ENCODE data around the gene UNC13C. TPM values are rescaled to one million over a fixed set of nuclear protein-coding genes. Genes with fewer than 3 reads are reported as not detected.

UNC13C gene
- polyA plus RNA-seq, 1 donor: 11.3 TPM

DNA sequence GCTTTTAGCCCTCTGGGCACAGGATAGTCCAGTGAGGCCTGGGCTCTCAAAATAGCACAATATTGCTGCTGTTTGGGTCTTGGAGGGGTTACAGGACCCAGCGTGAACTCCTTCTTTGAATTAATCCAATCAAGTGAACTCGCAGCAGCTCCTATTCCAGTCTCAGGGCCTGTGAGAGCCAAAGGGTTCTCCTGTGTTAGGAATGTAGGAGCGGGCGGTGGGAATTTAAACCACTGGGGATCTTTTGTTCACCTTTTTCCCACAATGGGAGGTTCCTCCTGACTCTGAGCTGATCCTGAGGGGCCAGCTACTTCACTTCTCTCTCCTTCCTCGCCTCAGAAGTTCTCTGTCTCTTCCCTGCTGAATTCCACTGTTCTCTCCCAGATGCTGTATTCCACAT, 504.0 kb downstream of the UNC13C start:
- DNase-seq: no peak

DNA sequence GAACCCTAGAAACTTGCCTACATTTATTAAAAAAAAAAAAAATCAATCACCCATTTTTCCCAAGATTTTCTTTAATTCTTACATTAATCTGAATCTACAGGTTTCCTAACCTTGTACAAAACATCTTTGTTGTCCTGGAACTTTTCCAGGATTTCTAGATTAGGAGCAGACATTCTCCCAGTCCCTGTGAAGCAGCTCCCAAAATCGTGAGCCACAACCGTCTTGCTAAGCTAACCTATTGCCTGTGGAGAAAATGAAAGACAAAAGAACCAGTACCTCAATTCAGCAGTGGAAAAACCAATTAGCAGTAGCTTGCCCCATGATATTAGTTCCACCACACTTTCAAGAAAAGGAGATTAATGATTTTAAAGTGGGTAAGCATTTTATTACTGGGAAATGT, 522.1 kb downstream of the UNC13C start:
- no peak for DNase-seq

DNA sequence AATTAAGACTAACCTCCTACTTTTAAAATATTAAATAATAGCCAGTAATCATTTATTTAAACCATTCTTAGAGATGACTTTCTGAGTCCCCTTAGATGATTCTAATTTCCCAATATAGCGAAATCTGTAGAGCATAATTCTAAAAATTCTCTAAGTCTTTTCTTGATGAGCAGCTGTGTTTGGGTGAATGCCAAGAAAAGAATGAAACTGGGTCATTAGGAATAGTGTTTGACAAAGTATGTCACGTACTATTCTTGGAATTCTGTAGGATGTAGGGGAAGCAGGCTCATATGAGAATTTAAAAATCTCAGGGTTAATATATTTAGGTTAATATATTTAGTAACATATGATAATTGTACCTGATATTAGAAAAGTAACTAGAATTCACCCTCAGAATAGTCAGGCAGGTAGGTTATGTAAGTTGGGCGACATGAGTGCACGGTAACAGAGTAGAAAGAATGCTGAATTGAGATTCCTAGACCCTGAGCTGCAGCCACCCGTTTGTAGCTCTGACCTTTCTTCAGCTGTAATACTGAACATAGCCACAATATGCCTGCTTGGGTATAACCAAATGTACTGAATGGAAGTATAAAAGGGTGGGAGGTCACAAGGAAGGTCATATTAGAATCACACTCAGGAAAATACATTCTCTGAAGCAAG, 524.3 kb downstream of the UNC13C start:
- DNase-seq: no peak

DNA sequence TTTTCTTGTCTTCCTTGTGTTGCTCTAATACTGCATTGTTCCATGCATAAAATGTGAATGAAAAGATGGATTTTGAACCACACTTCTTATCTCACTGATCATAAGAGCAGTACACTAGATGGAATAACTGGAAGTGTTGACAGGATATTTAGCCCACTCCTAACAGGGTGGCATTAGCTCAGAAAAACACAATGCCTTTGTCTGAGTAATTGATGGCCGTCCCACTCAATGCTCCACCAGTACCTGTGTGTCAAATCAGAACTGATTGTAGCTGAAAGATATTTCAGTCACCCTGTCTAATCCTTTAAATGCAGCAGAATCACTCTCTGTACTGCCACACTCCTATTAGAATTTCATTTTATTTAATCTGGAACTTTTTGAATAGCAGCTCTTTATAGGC, 526.5 kb downstream of the UNC13C start:
- no peak for DNase-seq

DNA sequence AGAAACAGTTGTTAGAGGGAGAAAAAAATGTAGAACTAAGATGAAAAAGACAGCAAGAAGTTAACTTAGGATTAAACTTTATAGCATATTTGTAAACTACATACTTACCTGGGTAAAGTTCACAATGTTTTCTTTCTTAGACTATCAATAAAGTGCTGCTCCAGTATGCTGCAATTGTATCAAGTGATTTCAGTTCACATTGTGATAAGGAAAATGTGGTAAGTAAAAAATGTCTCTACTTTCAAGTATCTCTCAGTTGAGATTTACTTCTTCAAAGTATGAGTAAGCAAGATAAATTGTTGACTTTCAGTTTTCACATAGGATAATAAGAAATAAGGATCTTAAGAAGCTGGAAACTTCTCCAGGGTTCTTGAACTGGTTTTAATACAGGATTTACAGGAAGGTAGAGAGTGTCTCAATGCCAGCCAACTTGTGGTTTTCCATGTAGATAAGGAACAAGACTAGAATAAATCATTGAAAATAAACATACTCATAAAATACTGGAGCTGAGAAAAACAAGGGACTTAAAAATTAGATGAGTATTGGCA, 528.8 kb downstream of the UNC13C start:
- no peak for DNase-seq

DNA sequence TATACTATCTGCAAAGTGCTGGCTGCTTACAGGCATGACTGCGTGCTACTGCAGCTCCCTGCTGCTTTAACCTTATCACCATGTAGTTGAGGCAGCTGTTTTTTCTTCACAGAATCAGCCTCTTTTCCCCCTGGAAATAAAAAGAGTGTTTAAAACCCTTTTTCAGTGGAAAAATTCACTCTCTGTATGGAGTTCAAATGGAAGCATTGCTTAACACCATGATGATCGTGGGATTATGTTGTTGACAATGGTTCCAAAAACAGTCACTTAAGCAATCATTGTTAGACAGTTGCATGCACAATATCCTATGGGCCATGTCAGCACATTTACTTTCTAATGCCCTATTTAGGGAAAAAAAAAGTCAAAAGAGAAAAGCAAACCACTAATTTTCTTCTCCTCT, 536.4 kb downstream of the UNC13C start:
- no peak for DNase-seq

DNA sequence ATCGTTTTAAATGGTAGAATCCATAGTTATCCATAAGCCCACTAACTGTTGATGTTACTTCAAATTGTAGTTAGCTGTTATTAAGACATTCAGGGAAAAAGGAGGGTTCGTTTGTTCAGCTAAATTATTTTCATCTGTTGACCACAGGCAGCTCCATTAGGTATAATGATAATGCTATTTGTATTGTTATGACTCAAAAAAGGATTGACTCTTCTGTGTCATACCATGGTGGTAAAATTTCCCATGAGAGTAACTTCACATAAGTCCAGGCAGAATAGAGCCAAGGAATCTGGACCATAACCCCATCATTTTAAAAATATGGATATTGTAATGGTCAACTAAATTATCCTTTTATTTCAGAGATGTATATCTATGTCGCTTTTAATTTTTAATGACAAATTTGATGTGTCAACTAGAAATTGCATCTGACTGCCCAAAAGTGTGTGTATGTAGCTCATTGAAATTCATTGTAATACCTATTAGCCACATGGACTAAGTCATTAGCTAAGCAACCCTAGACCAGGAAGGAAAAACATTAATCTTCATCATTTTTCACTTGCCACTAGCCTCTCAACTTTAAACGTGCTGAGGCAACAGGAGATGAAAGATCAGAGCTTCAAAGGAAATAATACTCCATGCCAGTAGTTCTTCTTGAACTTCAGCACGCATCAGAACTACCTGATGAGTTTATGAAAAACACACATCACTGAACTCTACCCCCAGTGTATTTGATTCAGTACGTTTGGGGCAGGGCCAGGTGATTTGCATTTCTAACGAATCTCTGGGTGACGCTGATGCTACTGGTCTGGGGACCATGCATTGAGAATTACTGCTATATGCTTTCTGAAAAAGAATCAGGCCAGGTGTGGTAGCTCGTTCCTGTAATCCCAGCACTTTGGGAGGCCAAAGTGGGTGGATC, 537.7 kb downstream of the UNC13C start:
- DNase-seq: no peak

DNA sequence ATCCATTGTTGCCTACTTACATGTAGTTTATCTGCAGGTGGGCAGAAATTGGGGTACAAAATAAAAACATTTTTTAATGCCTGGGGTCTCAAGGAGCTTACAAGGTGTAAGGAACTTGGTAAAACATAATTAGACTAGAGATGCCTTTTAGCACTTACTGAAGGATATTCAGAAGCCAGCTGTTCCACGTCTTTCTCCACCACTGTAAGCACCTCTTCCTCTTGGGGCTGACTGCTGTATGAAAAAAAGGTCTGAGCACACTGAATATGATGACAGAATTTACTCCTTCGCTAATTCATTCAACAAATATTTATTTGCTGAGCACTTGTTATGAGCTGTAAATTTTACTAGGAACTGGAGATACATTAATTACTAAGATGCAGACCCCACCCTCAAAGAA, 539.1 kb downstream of the UNC13C start:
- DNase-seq: no peak

DNA sequence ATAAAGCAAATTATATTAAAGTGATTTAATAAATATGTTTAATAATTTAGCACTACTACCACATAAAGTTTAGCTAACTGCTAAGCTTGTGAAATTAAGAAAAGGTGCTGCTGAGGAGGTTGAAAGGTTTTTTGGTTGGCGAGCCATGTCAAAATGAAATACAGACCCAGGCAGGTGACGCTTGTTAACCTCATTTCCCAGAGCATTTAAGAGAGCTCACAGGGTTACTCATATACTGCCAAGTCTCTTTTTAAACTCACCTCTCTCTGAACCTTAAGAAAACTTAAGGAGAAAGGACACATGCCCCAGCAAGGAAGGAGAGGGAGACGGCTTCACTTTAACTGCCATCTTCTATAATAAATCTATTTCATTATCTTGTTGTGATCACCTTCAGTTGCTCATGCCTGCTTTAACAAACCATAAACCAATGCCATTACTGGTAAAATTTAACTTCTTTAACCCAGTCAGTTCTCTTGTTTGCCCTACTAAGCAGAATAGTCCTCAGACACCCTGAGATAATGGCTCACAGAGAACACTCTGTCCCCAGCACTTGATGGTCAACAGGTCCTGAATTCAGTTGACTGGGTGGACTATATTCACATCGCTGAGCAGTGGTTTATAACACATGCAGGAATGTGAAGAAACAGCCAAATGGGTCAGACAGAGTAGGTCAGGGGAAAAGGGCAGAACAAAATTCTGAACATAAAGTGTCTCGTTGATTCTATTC, 540.1 kb downstream of the UNC13C start:
- DNase-seq: no peak

DNA sequence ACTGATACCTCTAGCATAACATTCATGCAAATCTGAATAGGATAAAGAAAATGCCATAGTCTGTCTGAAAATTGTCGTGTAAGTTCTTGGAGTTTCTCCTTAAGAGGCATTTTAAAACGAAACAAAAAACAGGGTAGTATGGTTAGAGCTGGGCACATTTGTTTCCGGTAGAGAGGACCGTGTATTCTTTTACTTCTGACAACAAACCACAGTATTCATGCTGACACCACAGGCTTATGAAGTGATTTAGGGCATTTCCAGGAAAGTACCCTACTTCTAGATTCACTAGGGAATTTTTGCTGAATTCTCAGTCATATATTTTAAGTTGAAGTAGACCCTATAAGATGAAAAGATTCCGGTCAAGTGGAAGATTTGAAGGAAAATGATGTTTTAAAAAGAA, 541.3 kb downstream of the UNC13C start:
- no peak for DNase-seq

DNA sequence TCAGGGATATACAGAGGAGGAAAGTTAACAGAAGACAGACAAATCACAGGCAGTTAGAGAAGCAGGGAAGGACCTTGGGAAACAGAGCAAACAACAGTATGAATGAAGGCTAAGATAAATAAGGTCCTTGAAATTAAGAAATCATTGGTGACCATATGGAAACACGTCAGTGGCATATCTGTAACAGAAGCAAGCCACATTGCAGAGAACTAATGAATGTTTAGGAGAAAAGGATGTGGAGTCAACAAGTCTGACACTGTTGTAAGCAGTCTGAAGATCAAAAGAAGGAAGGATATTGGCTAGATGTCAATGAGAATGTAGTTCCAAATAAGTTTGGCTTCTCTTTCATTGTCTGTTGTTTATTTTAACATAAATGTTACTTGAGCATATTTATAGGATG, 542.4 kb downstream of the UNC13C start:
- DNase-seq: no peak

DNA sequence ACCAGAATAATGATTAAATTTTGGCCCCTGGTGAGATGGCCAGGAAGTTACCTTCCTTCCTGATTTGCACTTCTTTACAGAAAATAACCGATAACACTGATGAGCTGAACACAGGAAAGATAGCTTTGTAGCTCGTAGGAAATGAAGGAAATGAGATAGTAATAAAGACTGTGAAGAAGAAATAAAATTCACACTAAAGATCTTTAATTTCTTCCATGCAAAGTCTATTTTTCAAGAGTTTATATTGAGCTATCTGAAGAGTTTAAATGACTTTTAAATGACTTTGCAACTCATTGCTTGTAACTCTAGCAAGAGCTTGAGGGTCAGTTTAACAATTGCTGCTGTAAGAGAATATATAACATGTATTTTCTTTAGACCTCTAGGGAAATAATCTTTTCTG, 543.0 kb downstream of the UNC13C start:
- DNase-seq: no peak

DNA sequence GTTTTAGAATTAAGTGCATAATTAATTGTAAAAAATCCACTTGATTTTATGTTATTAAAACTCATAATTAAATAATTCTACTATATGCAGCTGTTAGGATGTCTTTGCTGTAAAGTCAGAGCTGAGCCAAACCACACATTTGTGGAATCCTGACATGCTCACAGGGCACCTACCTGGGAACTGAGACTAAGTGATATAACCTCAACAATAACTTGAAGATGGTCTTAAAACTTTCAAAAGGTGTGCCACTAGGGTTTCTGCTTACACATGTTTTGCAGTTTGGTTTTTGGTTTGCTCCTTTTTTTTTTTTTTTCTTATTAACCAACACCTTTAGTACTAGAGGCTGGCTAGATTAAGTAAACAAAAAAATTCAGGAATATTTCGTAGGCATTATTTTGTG, 549.8 kb downstream of the UNC13C start:
- no peak for DNase-seq

DNA sequence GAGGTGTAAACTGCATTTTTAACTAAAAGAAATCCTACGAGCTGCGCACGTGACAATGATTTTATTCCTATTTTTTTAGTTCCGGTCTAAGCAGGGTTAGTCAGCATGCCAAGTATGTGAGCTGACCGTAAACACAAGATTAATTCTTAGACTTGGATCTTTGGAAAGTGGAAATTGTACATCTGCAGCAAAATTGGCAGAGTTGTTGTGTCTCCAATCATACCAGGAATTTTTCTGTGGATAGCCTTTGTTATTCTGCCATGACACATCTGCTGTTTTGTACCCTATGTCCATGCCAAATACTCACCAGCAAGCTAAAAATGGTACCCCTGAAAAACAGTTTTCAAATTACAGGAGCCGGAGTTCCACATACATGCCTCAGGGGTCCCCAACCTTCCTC, 562.5 kb downstream of the UNC13C start:
- no peak for DNase-seq

DNA sequence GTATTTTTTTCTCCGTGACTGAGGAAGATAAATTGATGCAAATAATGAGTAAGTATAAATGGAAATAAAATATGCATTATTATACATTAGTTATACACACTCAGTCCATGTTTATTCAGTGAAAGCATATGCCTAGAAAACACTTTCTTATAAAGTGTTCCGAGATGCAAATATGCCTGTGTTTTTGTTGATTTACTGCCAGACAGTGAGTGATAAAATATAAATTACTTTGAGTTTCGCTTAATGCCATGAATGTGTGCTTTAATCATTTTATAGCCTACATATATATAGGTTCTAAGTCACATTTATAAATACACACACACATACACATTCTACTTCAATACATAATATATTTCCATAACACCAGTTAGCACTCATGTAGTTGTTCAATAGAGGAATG, 569.2 kb downstream of the UNC13C start:
- DNase-seq: no peak

DNA sequence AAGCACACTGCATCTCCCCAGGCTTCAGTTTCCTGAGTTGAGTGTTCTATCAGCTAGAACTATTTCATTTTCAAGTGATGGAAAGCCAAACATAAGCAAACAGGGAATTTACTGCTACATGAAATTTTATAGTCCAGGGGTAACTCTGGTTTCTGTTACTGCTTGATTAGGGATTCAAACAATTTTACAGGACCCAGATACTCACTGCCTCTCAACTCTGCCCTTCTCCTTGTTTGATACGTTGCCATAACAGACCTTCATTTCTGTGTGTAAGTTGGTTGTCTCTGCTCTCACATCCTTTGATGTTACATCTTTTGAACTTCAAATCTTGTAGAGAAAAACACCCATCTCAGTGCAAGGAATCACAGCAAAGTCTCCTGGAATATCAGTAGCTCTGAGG, 572.7 kb downstream of the UNC13C start:
- DNase-seq: no peak

DNA sequence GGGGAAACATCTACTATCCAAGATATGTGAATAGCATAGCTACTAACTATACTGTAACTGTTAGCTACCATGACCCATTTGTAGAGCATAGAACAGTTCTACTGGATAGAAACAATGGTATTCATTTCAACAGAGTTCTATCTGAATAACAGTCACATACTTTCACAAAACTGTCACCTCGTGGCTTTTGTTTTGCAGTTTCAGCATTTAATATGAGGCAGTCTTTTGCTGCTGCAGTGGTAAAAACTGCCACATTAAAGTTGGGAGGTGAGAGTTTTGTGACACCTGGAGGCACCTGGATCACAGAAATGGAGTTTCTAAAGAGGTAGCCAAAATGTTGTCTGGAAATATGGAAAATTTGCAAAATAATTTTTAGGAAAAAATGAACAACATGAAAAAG, 578.0 kb downstream of the UNC13C start:
- DNase-seq: no peak

DNA sequence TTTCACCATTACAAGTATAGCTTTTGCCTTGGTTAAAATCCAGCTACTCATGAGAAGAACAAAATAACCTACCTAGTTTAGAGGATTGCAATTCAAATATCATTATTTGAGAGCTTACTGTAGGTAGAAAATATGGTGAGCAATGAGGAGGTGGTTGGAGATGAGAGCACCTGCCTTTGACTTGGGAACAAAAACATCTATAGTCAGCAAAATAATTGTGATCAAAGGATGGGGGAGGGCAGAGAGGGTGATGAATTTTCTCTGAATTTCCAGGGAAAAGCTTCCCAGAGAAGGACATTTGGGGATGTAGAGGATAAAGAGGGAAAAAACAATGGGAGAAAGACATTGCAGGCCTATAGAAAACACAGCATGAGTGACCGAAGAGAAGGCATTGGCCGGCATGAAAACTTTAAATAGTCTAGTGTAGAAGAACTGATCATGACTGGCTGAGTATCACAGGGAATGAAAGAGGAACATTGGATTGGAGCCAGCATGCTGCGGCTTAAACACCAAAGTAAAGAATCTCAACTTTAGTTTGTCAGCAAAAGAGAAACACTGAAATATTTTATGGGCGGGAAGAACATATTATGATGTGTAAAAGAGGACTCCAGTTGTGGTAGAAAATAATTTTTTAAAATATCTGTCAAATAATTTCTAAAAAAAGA, 581.3 kb downstream of the UNC13C start:
- no peak for DNase-seq

DNA sequence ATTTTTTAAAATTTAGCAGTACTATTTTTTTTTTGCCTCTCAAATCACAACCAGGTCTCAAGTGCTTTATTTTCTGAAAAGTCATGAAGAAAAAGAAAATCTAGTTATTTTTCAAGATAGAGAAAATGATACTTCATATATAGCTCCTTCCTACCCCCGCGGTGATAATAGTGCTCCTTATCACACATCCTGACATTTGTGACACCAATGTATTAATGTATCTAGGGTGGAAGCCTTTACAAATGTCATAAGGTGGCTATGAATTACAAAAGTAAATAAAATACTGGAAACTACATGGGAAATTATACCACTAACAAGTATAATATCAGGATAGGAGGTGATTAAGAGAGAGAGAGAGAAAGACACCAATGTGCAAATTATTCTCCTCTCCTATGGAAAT, 582.2 kb downstream of the UNC13C start:
- no peak for DNase-seq

DNA sequence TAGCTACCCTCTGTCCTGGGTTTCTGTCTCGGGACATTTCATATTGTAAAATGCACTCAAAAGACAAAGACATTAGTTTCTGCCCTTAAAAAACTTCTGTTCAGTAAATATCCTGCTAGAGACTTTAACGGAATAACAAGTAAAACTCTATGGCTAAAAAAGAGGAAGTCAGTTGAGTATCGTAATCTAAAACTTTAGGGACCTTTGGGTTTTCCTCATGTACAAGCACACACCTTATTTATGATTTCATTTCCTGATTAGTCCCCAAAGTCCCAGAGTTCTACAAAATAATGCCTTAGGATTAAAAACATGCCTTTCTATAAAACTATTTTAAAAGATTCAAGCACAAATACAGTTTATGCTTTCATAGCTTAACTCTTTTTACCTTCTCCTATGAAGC, 585.9 kb downstream of the UNC13C start:
- DNase-seq: no peak

DNA sequence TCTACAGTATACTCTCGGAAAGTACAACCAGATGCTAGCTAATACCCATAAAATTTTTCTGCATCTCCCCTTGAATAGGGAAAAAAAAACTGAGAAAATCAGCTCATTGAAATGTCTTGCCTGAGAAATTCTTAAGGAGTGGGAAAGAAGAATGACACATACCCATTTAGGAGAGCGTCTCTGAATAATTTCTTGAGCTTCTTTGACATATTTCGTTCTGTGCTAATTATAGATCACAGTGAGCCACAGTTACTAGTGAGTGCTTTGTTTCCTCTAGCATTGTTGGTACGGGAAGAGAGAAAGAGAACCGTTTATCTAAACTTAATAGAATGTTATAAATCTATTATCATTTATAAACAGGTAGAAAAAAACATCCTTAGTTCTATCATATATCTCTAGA, 588.4 kb downstream of the UNC13C start:
- no peak for DNase-seq

DNA sequence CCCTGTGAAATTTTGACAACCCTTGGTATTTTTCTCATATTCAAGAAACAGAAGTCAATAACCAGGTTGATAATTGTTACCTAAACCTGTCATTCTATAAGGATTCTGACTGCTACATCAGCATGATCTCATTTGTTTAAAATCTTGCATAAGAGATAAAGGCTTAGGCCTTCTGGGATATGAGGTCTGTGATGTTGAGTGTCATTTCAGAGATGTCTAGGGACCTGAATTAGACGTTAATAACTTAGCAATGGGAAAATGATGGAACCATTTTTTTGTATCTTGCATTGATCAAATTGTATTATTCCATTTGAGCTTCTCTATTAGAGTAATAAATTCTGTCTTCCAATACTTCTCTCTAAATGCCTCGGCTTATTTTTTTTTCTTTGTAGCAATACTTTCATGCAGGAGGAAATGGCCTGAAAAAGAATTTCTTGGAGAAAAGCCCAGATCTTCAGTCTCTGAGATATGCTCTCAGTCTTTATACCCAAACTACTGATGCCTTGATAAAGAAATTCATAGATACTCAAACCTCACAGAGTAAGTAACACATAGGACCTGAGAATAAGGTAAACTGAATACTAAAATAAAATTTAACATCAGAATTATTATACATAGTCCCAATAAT, 589.3 kb downstream of the UNC13C start:
- DNase-seq: no peak
